ENCODE results near the gene MLLT1.
"Not testable (repeated sequence)": the region's sequence is repeated elsewhere in the genome, so short reads cannot be mapped to it uniquely, and the experiment has no call there.

MLLT1 gene

GRCh38 chr19:6279931-6280591 is at the start of gene MLLT1:
MLLT1 (minus strand) TSS chr19:6279975; CDS start chr19:6279784, 191 bp downstream.
- peak; percentile 35 for DNase-seq (ENCODE audit: low read depth, low spot score)
- Histone ChIP-seq H3K9me3 (ENCODE audit: low read depth, low read length) (no peaks in the 10 kb centered on the region), H3K9ac (ENCODE audit: insufficient read length) (peak within 1 kb of the TSS; percentile 88), H3K27ac (no peak within 1 kb of the TSS), H3K36me3 (ENCODE audit: insufficient read depth, low read length) (peaks cover 12% of the 10 kb centered on the region; the same call in 1 of the 2 replicates), H3K4me3 (peak within 1 kb of the TSS; percentile 82)
- TF ChIP-seq EZH2 (IDR thresholded peaks at IDR 0.05) = no peak
- peak; percentile 17; the same call in 1 of the 2 replicates for TF ChIP-seq POLR2AphosphoS5 (IDR thresholded peaks at IDR 0.05; ENCODE audit: borderline replicate concordance, low read depth, low read length)

GRCh38 chr19:6326815-6327214 is 47.0 kb upstream of the MLLT1 start:
- Histone ChIP-seq H3K27ac (no peak overlapping the region), H3K9ac (ENCODE audit: insufficient read length) (no peak overlapping the region), H3K36me3 (ENCODE audit: insufficient read depth, low read length) (no peaks in the 10 kb centered on the region), H3K9me3 (ENCODE audit: low read depth, low read length) (no peaks in the 10 kb centered on the region), H3K4me3 (no peak overlapping the region)
- DNase-seq (ENCODE audit: low read depth, low spot score) = no peak
- no peak for TF ChIP-seq EZH2 (IDR thresholded peaks at IDR 0.05)
- TF ChIP-seq POLR2AphosphoS5 (IDR thresholded peaks at IDR 0.05; ENCODE audit: borderline replicate concordance, low read depth, low read length) = no peak
- no peak for TF ChIP-seq FOXP2 (optimal IDR thresholded peaks at IDR 0.05; ENCODE audit: control extremely low read depth, extremely low read length, insufficient read depth)

GRCh38 chr19:6325614-6326013 is 45.8 kb upstream of the MLLT1 start:
- H3K9ac ChIP-seq (ENCODE audit: insufficient read length) = no peak overlapping the region
- no peaks in the 10 kb centered on the region for H3K9me3 ChIP-seq (ENCODE audit: low read depth, low read length)
- H3K36me3 ChIP-seq (ENCODE audit: insufficient read depth, low read length) = no peaks in the 10 kb centered on the region
- H3K4me3 ChIP-seq = no peak overlapping the region
- TF ChIP-seq FOXP2 (optimal IDR thresholded peaks at IDR 0.05; ENCODE audit: control extremely low read depth, extremely low read length, insufficient read depth) (no peak), POLR2AphosphoS5 (IDR thresholded peaks at IDR 0.05; ENCODE audit: borderline replicate concordance, low read depth, low read length) (no peak), EZH2 (IDR thresholded peaks at IDR 0.05) (no peak)
- no peak overlapping the region for H3K27ac ChIP-seq
- DNase-seq (ENCODE audit: low read depth, low spot score) = no peak

- no peak for DNase-seq (ENCODE audit: low read depth, low spot score)
- TF ChIP-seq FOXP2 (optimal IDR thresholded peaks at IDR 0.05; ENCODE audit: control extremely low read depth, extremely low read length, insufficient read depth) (no peak), EZH2 (IDR thresholded peaks at IDR 0.05) (no peak), POLR2AphosphoS5 (IDR thresholded peaks at IDR 0.05; ENCODE audit: borderline replicate concordance, low read depth, low read length) (no peak; the same call in 1 of the 2 replicates)
- Histone ChIP-seq H3K9me3 (ENCODE audit: low read depth, low read length) (no peaks in the 10 kb centered on the region), H3K9ac (ENCODE audit: insufficient read length) (no peak overlapping the region), H3K4me3 (no peak overlapping the region), H3K36me3 (ENCODE audit: insufficient read depth, low read length) (no peaks in the 10 kb centered on the region), H3K27ac (peak overlapping the region; percentile 36; the same call in 1 of the 2 replicates)
Observed at GRCh38 chr19:6324757-6325156, 45.0 kb upstream of the MLLT1 start.

GRCh38 chr19:6322284-6322683 is 42.5 kb upstream of the MLLT1 start:
- no peak overlapping the region for H3K27ac ChIP-seq
- no peak for DNase-seq (ENCODE audit: low read depth, low spot score)
- no peaks in the 10 kb centered on the region for H3K9me3 ChIP-seq (ENCODE audit: low read depth, low read length)
- no peak overlapping the region for H3K4me3 ChIP-seq
- no peak for TF ChIP-seq POLR2AphosphoS5 (IDR thresholded peaks at IDR 0.05; ENCODE audit: borderline replicate concordance, low read depth, low read length)
- no peak overlapping the region for H3K9ac ChIP-seq (ENCODE audit: insufficient read length)
- no peaks in the 10 kb centered on the region for H3K36me3 ChIP-seq (ENCODE audit: insufficient read depth, low read length)

GRCh38 chr19:6319376-6319775 is 39.6 kb upstream of the MLLT1 start:
- no peaks in the 10 kb centered on the region for H3K9me3 ChIP-seq (ENCODE audit: low read depth, low read length)
- H3K36me3 ChIP-seq (ENCODE audit: insufficient read depth, low read length) = no peaks in the 10 kb centered on the region
- no peak overlapping the region for H3K4me3 ChIP-seq
- H3K9ac ChIP-seq (ENCODE audit: insufficient read length) = no peak overlapping the region
- TF ChIP-seq POLR2AphosphoS5 (IDR thresholded peaks at IDR 0.05; ENCODE audit: borderline replicate concordance, low read depth, low read length) (no peak), FOXP2 (optimal IDR thresholded peaks at IDR 0.05; ENCODE audit: control extremely low read depth, extremely low read length, insufficient read depth) (no peak), EZH2 (IDR thresholded peaks at IDR 0.05) (no peak)
- H3K27ac ChIP-seq = no peak overlapping the region
- no peak for DNase-seq (ENCODE audit: low read depth, low spot score)

- Histone ChIP-seq H3K9ac (ENCODE audit: insufficient read length) (no peak overlapping the region), H3K9me3 (ENCODE audit: low read depth, low read length) (no peaks in the 10 kb centered on the region), H3K4me3 (no peak overlapping the region), H3K27ac (no peak overlapping the region), H3K36me3 (ENCODE audit: insufficient read depth, low read length) (no peaks in the 10 kb centered on the region)
- DNase-seq (ENCODE audit: low read depth, low spot score) = no peak
- no peak for TF ChIP-seq FOXP2 (optimal IDR thresholded peaks at IDR 0.05; ENCODE audit: control extremely low read depth, extremely low read length, insufficient read depth)
- no peak for TF ChIP-seq EZH2 (IDR thresholded peaks at IDR 0.05)
- TF ChIP-seq POLR2AphosphoS5 (IDR thresholded peaks at IDR 0.05; ENCODE audit: borderline replicate concordance, low read depth, low read length) = no peak
Observed at GRCh38 chr19:6318772-6319171, 39.0 kb upstream of the MLLT1 start.

- not testable (repeated sequence) for DNase-seq (ENCODE audit: low read depth, low spot score); H3K9ac ChIP-seq (ENCODE audit: insufficient read length); H3K36me3 ChIP-seq (ENCODE audit: insufficient read depth, low read length); H3K4me3 ChIP-seq; H3K27ac ChIP-seq; H3K9me3 ChIP-seq (ENCODE audit: low read depth, low read length)
Observed at GRCh38 chr19:6315646-6316045, 35.9 kb upstream of the MLLT1 start.

GRCh38 chr19:6313398-6313969 is 33.7 kb upstream of the MLLT1 start:
- Histone ChIP-seq H3K4me3 (no peak overlapping the region), H3K27ac (no peak overlapping the region), H3K9ac (ENCODE audit: insufficient read length) (no peak overlapping the region), H3K36me3 (ENCODE audit: insufficient read depth, low read length) (no peaks in the 10 kb centered on the region), H3K9me3 (ENCODE audit: low read depth, low read length) (no peaks in the 10 kb centered on the region)
- TF ChIP-seq POLR2AphosphoS5 (IDR thresholded peaks at IDR 0.05; ENCODE audit: borderline replicate concordance, low read depth, low read length) (no peak), FOXP2 (optimal IDR thresholded peaks at IDR 0.05; ENCODE audit: control extremely low read depth, extremely low read length, insufficient read depth) (no peak), EZH2 (IDR thresholded peaks at IDR 0.05) (no peak)
- DNase-seq (ENCODE audit: low read depth, low spot score) = no peak

Data from SK-N-MC (cell line).